Inferior parietal cortex (tissue), 1 donor: ENCODE results near the gene HSPB1.
"Not testable (repeated sequence)": the region's sequence is repeated elsewhere in the genome, so short reads cannot be mapped to it uniquely, and the experiment has no call there.

Source experiments
- DNase-seq: peaks from one replicate; pipeline ENCODE4 v3.0.0-alpha.2; 2016; ENCODE audit errors: extremely low spot score

HSPB1 gene

GRCh38 chr7:76302347-76303201 lies at the start of gene HSPB1:
Gene HSPB1, plus strand, starts transcription at chr7:76302673. Its CDS starts 40 bp downstream, at chr7:76302713.
- peak; percentile 77 for DNase-seq

GRCh38 chr7:76254781-76255180 lies 47.7 kb upstream of the HSPB1 start:
- no peak for DNase-seq

- DNase-seq = no peak
These were observed 44.5 kb upstream of the HSPB1 start for GRCh38 chr7:76257973-76258372.

GRCh38 chr7:76259124-76260093 lies 43.1 kb upstream of the HSPB1 start:
- no peak for DNase-seq

GRCh38 chr7:76260171-76260703 lies 42.2 kb upstream of the HSPB1 start:
- no peak for DNase-seq

- DNase-seq = no peak
These were observed 41.1 kb upstream of the HSPB1 start for GRCh38 chr7:76261329-76261728.

- no peak for DNase-seq
These were observed 40.5 kb upstream of the HSPB1 start for GRCh38 chr7:76261931-76262330.

- DNase-seq = peak; percentile 67
These were observed 39.6 kb upstream of the HSPB1 start for GRCh38 chr7:76262683-76263402.

GRCh38 chr7:76265299-76265698 lies 37.2 kb upstream of the HSPB1 start:
- DNase-seq = no peak

GRCh38 chr7:76267107-76267893 lies 35.2 kb upstream of the HSPB1 start:
- no peak for DNase-seq

GRCh38 chr7:76267894-76268183 lies 34.6 kb upstream of the HSPB1 start:
- DNase-seq = no peak

- DNase-seq = no peak
These were observed 34.1 kb upstream of the HSPB1 start for GRCh38 chr7:76268376-76268775.

- DNase-seq = no peak
These were observed 32.6 kb upstream of the HSPB1 start for GRCh38 chr7:76269895-76270294.

- not testable (repeated sequence) for DNase-seq
These were observed 31.1 kb upstream of the HSPB1 start for GRCh38 chr7:76271384-76271783.

GRCh38 chr7:76272142-76272541 lies 30.3 kb upstream of the HSPB1 start:
- no peak for DNase-seq

GRCh38 chr7:76272851-76273497 lies 29.5 kb upstream of the HSPB1 start:
- DNase-seq = no peak

- no peak for DNase-seq
These were observed 29.0 kb upstream of the HSPB1 start for GRCh38 chr7:76273503-76273902.

- no peak for DNase-seq
These were observed 23.9 kb upstream of the HSPB1 start for GRCh38 chr7:76278540-76278939.

GRCh38 chr7:76280408-76280807 lies 22.1 kb upstream of the HSPB1 start:
- DNase-seq = no peak

GRCh38 chr7:76281006-76281705 lies 21.3 kb upstream of the HSPB1 start:
- DNase-seq = no peak
